Calu3 (cell line): ENCODE results near the gene TSSC4. TPM values are rescaled to one million over a fixed set of nuclear protein-coding genes. Genes with fewer than 3 reads are reported as not detected.

ENCODE experiments used
- BruUV-seq: library from RNA; stranded (reverse); fragments of 400-500 nt; replicated peaks from 2 replicates; lab custom pipeline; 2021; lab: Mats Ljungman, UMichigan
- CTCF ChIA-PET: fragments of 300-600 bp; sonication (Branson Sonifier 250); formaldehyde crosslinking; loops from one replicate; lab custom pipeline; 2022; ENCODE audit warnings: antibody characterized with exemption; lab: Charles Lee
- DNase-seq: peaks from one replicate; pipeline ENCODE4 v3.0.0; 2022
- H3K27ac Mint-ChIP-seq: one replicate; pipeline ENCODE4 v1.8.0; 2022; ENCODE audit warnings: mixed read lengths; ENCODE audit not compliant: unreplicated experiment
- H3K27me3 Mint-ChIP-seq: one replicate; pipeline ENCODE4 v1.8.0; 2022; ENCODE audit warnings: mixed read lengths; ENCODE audit not compliant: unreplicated experiment
- H3K36me3 Mint-ChIP-seq: one replicate; pipeline ENCODE4 v1.8.0; 2022; ENCODE audit warnings: mild to moderate bottlenecking, moderate library complexity, mixed read lengths; ENCODE audit not compliant: insufficient read depth, unreplicated experiment
- H3K4me1 Mint-ChIP-seq: one replicate; pipeline ENCODE4 v1.8.0; 2022; ENCODE audit warnings: mild to moderate bottlenecking, low read depth, mixed read lengths; ENCODE audit not compliant: unreplicated experiment
- H3K4me3 Mint-ChIP-seq: one replicate; pipeline ENCODE4 v1.8.0; 2022; ENCODE audit warnings: mild to moderate bottlenecking, low read depth, moderate library complexity, mixed read lengths; ENCODE audit not compliant: unreplicated experiment
- H3K9me3 Mint-ChIP-seq: one replicate; pipeline ENCODE4 v1.8.0; 2022; ENCODE audit warnings: low read depth, mixed read lengths; ENCODE audit not compliant: unreplicated experiment
- intact Hi-C: fragments of 100-400 bp; cut with micrococcal nuclease; formaldehyde crosslinking; loops from one replicate; pipeline ENCODE4 v1.10.0; 2022; ENCODE audit not compliant: unreplicated experiment
- total RNA-seq: library from RNA; stranded (reverse); gene quantifications from 2 replicates; pipeline ENCODE4 v1.2.3, GENCODE V29; 2022
- TF ChIP-seq, protein P1 (sequence below): fragments of 200-600 bp; IDR thresholded peaks from one replicate; pipeline ENCODE4 v1.8.0; 2022; ENCODE audit warnings: antibody characterized with exemption; ENCODE audit not compliant: unreplicated experiment

Gene TSSC4
- total RNA-seq, 1 experiment from 2014 or later, result 49.4 TPM

DNA sequence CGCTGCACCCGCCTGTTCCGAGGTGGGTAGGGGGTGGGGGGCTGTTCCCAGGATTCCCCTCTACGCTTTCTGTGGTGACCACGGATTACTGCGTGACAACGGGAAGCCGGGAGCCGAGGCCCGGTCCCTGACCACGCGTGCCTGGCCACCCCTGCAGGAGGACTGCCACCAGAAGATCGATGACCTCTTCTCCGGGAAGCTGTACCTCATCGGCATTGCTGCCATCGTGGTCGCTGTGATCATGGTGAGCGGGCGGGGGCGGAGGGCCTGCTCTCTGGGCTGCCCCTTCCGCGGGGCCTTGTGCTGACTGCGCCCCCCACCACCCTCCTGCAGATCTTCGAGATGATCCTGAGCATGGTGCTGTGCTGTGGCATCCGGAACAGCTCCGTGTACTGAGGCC, 4.1 kb upstream of the TSSC4 start:
- intact Hi-C loops, result no loop called here
- no TSS peak for BruUV-seq
- H3K27me3 Mint-ChIP-seq, result no peaks in the 10 kb centered on the region
- CTCF ChIA-PET, result no interaction called here
- no peaks in the 10 kb centered on the region for H3K9me3 Mint-ChIP-seq
- no peaks in the 10 kb centered on the region for H3K4me1 Mint-ChIP-seq
- TF ChIP-seq, protein P1, sequence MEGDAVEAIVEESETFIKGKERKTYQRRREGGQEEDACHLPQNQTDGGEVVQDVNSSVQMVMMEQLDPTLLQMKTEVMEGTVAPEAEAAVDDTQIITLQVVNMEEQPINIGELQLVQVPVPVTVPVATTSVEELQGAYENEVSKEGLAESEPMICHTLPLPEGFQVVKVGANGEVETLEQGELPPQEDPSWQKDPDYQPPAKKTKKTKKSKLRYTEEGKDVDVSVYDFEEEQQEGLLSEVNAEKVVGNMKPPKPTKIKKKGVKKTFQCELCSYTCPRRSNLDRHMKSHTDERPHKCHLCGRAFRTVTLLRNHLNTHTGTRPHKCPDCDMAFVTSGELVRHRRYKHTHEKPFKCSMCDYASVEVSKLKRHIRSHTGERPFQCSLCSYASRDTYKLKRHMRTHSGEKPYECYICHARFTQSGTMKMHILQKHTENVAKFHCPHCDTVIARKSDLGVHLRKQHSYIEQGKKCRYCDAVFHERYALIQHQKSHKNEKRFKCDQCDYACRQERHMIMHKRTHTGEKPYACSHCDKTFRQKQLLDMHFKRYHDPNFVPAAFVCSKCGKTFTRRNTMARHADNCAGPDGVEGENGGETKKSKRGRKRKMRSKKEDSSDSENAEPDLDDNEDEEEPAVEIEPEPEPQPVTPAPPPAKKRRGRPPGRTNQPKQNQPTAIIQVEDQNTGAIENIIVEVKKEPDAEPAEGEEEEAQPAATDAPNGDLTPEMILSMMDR, result no peak
- no peak overlapping the region for H3K27ac Mint-ChIP-seq
- no peak for DNase-seq
- peaks cover 52% of the 10 kb centered on the region for H3K36me3 Mint-ChIP-seq
- no peak overlapping the region for H3K4me3 Mint-ChIP-seq

DNA sequence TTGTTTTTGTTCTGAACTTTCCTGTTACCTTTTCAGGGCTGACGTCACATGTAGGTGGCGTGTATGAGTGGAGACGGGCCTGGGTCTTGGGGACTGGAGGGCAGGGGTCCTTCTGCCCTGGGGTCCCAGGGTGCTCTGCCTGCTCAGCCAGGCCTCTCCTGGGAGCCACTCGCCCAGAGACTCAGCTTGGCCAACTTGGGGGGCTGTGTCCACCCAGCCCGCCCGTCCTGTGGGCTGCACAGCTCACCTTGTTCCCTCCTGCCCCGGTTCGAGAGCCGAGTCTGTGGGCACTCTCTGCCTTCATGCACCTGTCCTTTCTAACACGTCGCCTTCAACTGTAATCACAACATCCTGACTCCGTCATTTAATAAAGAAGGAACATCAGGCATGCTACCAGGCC, 3.5 kb upstream of the TSSC4 start:
- Mint-ChIP-seq H3K9me3 (no peaks in the 10 kb centered on the region), H3K4me1 (no peaks in the 10 kb centered on the region), H3K27me3 (no peaks in the 10 kb centered on the region), H3K36me3 (peaks cover 52% of the 10 kb centered on the region), H3K27ac (no peak overlapping the region), H3K4me3 (no peak overlapping the region)
- TF ChIP-seq, protein P1, result no peak
- DNase-seq, result no peak
- BruUV-seq, result no TSS peak
- CTCF ChIA-PET, result no interaction called here
- intact Hi-C loops, result no loop called here

DNA sequence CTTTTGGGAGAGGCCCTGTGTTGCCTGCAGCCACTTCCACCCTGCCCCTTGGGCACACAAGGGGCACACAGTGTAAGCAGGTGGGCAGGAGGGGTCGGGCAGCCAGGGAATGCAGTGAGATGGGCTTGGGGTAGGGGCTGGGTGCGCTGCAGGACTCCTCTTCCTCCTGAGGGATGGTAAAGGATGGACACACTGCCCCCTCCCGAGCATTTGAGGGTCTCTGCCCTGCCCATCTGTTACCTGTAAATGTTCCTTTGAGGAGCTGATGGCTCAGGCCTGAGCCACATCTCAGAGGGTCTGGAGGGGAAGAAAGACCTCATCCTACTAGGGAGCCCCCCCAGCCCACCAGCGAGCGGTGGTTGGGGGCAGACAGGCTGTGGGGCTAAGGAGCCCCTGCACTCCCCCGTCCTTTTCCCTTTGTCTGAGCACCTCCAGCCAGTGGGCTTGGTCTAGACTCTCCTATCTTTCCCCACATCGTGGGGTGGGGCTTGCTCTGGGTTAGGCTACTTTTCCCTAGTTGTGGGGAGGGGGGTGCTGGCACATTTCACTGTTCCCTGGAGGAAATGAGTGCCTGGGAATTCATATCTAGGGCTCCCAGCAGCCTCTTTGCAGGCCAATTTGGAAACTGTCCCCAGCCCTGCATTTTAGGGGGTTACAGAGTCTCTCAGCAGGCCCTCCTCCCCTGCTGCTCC, 1.7 kb upstream of the TSSC4 start:
- intact Hi-C loops, result no loop called here
- Mint-ChIP-seq H3K4me3 (peak overlapping the region; percentile 98), H3K9me3 (no peaks in the 10 kb centered on the region), H3K4me1 (no peaks in the 10 kb centered on the region), H3K27me3 (no peaks in the 10 kb centered on the region), H3K36me3 (peaks cover 61% of the 10 kb centered on the region), H3K27ac (peak overlapping the region; percentile 91)
- TF ChIP-seq, protein P1, result no peak
- CTCF ChIA-PET, result interaction anchor here (0.5 to 3.2 kb wide), 5 partner anchors 10 to 213 kb away, joined by 3 to 23 read pairs (median 4); no protein-coding TSS in a partner anchor
- no peak for DNase-seq
- BruUV-seq, result no TSS peak

DNA sequence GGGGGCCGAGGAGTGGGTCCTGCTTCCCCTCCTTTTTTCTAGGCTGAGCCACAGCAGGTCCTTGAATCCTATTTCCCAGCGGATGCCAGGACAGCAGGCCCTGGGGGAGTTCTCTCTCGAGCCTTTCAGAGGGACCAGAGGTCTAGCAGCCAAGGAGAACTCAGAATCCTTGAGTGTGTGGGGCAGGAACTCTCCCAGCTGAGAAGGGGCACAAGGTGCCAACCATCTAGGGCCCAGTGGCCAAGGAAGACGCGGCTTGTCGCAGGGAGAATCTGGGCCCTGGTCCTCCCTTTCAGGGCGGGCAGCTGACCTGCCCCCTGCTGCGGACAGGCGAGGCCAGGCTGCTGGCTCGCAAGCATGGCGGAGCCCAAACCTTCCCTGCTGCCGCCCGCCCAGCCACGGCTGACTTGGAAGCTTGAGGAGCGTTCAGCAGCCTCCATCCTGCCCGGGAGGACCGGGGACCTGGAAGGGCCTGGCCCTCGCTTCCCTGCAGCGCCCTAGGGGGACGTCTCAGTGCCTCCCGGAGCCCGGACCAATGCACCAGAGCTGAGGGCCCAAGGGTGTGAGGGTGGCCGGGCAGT, 972 bp upstream of the TSSC4 start:
- no peaks in the 10 kb centered on the region for H3K4me1 Mint-ChIP-seq
- H3K27ac Mint-ChIP-seq, result peak overlapping the region; percentile 91
- no peaks in the 10 kb centered on the region for H3K9me3 Mint-ChIP-seq
- CTCF ChIA-PET, result interaction anchor here (1.4 to 3.2 kb wide), 2 partner anchors 95 to 213 kb away, joined by 7 to 23 read pairs; no protein-coding TSS in a partner anchor
- BruUV-seq, result TSS peak; percentile 77
- peak overlapping the region; percentile 98 for H3K4me3 Mint-ChIP-seq
- peaks cover 57% of the 10 kb centered on the region for H3K36me3 Mint-ChIP-seq
- intact Hi-C loops, result no loop called here
- H3K27me3 Mint-ChIP-seq, result no peaks in the 10 kb centered on the region
- peak; percentile 29 for DNase-seq
- TF ChIP-seq, protein P1, result no peak
